GM21390 (cell line): ENCODE measurements around the gene KIAA1671.
"Not testable (repeated sequence)": the region's sequence is repeated elsewhere in the genome, so short reads cannot be mapped to it uniquely, and the experiment has no call there.

Source experiments
- ATAC-seq: cut with Tn5 transposase; IDR thresholded peaks from one replicate; pipeline ENCODE4 v1.9.1; 2021; ENCODE audit not compliant: unreplicated experiment

The KIAA1671 gene

DNA sequence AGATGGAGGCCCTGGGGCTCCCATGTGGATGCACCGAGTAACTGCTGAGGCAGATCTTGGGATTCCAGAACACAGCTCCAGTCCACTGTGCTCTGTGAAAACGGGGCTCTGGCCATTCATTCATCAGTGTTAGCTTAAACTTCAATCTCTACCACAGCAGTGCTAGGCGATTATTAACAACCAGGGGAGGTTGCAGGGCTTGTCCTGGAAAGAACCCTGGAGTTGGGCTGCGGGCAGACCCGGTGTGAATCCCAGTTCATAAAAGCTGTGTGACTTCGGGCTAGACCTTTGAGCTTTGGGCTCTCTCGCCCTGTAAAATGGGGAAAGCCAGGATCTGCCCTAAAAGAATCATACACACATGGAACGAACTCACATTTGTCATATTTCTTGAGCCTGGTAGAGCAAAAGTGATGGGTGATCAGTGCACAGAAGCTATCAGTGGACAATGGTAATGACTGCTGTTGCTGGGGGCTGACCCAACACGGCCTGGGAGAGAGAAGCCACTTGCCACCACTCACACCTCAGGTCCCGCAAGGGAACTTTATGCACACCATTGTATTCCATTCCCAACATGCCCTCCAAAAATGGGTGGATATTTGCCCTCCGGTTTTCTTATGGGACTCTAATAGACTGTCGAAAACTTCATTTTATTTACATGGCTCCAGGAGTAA lies 231.6 kb downstream of the KIAA1671 start:
- ATAC-seq = no peak

GRCh38 chr22:25186140-25186539 lies 233.6 kb downstream of the KIAA1671 start:
- ATAC-seq = no peak

DNA sequence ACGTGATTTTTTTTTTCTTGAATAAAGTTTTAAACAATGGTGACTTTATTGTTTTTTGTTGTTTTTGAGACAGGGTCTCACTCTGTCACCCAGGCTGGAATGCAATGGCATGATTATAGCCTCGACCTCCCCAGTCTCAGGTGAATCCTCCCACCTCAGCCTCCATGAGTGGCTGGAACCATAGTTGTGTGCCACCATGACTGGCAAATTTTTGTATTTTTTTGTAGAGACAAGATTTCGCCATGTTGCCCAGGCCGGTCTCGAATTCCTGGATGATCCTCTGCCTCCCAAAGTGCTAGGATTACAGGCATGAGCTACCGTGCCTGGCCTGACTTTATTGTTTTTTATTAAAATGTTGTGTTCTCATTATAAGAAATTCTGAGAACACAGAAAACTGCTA lies 235.0 kb downstream of the KIAA1671 start:
- no peak for ATAC-seq

- ATAC-seq = no peak
Measured at GRCh38 chr22:25192406-25192805, 239.9 kb downstream of the KIAA1671 start.

DNA sequence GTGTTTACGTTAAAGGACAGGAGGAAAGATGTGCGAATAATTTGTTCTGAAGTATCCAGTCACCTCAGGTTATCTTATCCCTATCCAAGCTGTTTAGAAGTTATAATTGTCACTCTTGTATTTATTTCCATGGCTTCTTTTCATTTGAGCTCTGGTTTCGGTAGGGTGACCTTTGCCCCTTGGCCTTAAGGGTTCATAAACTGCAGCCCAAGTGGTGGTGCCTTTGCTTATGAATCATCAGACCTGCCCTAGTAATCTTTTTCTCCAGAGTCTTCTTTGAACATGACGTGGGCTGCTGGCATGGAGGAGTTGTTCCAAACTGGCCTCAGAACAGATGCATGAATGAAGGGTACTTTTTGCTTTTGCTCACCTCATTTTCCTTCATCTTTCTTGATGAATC lies 240.6 kb downstream of the KIAA1671 start:
- ATAC-seq = no peak

- ATAC-seq = no peak
Measured at GRCh38 chr22:25193548-25193947, 241.0 kb downstream of the KIAA1671 start.

GRCh38 chr22:25196326-25196725 lies 243.8 kb downstream of the KIAA1671 start:
- no peak for ATAC-seq

DNA sequence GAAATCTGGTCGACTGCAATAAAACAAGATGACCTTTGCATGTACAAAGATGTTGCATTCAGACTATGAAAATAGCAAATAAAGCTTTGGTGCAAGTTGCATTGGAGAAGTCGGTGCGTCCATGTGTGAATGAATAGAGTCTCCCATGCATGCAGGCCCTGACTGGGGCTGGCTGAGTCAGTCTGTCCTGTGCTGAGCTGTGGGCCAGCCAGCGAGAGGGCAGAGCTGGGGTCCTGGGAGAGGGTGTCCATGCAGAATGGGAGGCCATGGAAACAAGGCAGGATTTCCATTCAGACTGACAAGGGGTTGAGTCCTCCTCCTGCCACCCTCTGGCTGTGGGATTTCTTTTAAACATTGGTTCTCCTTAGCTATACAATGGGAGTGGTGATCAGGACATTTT lies 244.8 kb downstream of the KIAA1671 start:
- no peak for ATAC-seq

GRCh38 chr22:25199731-25200520 lies 247.4 kb downstream of the KIAA1671 start, which contains the start of gene CRYBB3:
CRYBB3 (plus strand) TSS chr22:25199858; CDS start chr22:25201397, 1,539 bp downstream.
- no peak for ATAC-seq

- no peak for ATAC-seq
Measured at GRCh38 chr22:25200967-25201366, 248.5 kb downstream of the KIAA1671 start.

DNA sequence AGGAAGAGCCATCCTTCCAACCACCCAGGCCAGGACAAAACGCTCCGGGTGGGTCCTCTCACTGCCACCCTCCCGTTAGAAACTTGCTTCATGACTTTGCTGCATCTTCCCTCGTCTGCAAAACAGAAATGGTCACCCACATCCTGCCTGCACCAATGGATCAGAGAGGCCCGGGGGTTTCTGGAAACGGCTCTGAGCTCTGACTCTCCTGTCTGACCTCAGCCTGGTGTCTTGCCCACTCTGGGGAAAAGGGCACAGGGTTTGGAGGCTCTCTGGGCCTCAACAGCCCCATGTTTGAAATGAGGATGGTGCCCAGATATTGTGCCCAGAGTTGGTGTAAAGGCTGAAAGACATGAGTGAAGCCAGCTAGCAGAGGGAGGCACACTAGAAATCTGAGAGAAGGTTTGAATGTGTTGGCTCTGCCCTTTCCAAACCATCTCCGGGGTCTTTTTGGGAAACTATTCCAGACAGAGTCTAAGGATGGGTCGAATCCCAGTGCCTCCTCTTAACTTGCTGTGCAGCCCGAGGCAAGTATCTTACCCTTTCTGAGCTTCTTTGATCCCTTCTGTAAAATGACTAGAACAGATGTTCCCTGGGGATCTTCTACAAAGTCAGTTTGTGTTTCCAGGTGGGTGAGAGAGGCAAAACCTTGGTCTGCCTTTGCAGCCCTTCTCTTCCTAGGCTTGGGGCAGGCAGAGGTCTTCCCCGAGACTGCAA lies 249.2 kb downstream of the KIAA1671 start:
- no peak for ATAC-seq

GRCh38 chr22:25202290-25202921 lies 249.9 kb downstream of the KIAA1671 start:
- ATAC-seq = no peak

GRCh38 chr22:25203082-25203481 lies 250.6 kb downstream of the KIAA1671 start:
- no peak for ATAC-seq

DNA sequence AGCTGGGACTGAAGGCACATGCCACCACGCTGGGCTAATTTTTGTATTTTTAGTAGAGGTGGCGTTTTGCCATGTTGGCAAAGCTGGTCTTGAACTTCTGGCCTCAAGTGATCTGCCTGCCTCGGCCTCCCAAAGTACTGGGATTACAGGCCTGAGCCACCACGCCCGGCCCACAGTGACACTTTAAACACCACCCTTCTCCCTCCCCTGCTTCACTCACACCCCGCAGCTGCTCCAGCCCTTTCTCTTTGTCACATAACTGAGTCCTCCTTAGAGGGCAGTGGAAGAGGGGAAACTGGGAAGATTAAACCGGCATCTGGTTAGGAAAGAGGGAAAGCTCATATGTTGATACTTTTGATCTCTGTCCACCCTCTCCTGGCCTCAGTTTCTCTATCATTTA lies 252.0 kb downstream of the KIAA1671 start:
- ATAC-seq = not testable (repeated sequence)

DNA sequence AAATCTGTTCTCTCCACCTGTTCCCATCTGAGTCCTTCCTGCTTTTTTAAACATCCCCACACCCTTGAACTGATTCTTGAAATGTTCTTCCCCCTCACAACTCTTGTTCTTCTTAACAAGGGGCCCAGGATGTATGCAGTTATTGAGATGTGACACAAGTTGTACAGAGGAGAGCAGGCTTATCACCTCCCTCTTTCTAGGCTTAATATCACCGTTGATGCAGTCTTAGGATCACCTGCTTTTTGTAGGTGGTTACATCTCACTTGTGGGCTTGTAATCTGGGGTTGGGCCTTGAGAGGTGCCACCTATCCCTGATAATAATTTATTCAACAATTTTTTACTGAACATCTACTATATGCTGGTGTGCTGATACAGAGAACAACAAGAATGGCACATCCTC lies 253.3 kb downstream of the KIAA1671 start:
- ATAC-seq = no peak

DNA sequence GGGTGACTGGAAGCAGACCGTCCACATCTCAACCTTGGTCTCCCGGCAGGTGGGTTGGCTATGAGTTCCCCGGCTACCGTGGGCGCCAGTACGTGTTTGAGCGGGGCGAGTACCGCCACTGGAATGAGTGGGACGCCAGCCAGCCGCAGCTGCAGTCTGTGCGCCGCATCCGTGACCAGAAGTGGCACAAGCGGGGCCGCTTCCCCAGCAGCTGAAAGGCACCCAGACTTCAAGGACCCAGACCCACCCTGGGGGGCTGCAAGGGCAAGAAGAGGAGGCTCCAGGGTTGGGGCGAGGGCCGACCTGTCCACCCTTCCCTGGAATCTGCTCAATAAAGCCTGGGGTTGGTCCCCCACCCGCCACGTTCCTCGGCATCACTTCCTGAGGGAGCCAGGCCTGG lies 254.5 kb downstream of the KIAA1671 start:
- ATAC-seq = no peak

GRCh38 chr22:25207553-25208157 lies 255.1 kb downstream of the KIAA1671 start:
- no peak for ATAC-seq

GRCh38 chr22:25208328-25208727 lies 255.8 kb downstream of the KIAA1671 start:
- no peak for ATAC-seq

DNA sequence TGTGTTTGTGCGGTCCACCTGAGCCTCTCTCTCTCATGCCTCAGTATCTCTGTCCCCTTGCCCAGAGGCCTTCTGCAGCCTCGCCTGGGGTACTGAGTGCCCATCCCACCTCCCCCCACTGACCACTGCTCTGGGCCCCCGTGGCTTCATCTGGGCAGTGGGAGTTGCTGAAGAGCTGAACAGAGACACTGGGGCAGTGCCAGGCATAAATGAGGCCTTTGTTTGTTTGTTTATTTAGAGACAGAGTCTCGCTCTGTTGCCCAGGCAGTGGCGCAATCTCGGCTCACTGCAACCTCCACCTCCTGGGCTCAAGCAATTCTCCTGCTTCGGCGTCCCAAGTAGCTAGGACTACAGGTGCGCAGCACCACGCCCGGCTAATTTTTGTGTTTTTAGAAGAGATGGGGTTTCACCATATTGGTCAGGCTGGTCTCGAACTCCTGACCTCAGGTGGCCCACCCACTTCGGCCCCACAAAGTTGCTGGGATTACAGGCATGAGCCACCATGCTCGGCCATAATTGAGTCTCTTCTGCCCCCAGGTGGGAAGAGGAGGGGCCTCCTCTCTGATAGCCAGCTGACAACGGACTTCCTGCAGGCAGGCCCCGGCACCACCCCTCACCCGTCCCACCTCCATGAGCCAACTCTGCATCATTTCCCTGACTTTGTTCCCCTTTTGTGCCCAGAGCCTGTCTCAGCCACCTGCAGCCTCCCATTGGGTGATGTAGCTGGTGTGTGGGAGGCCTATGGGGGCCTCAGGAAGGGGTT lies 256.4 kb downstream of the KIAA1671 start:
- ATAC-seq = no peak

DNA sequence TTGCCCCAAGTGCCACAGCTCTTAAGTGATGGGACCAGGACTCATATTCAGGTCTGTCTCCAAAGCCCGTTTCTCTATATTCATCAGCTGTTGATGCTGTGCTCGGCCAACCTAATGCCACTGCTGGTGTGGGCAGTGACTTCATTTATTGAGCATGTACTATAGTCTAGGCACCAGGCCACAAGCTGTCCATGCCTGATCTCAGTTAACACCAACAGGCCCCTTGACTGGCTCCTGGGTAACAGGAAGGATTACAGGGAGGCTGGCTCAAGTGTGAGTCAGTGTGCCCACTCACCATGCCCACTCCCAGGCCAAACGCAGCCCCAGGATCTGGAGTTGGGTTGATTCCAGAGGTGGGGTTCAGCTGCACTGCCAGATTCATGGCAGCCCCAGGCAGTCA lies 258.3 kb downstream of the KIAA1671 start:
- no peak for ATAC-seq
